ENCODE data around the gene FHL5.
A peak's percentile ranks its signal among the peaks of the same experiment; 100 is the strongest.
"Not testable (repeated sequence)": the region's sequence is repeated elsewhere in the genome, so short reads cannot be mapped to it uniquely, and the experiment has no call there.

FHL5 gene

DNA sequence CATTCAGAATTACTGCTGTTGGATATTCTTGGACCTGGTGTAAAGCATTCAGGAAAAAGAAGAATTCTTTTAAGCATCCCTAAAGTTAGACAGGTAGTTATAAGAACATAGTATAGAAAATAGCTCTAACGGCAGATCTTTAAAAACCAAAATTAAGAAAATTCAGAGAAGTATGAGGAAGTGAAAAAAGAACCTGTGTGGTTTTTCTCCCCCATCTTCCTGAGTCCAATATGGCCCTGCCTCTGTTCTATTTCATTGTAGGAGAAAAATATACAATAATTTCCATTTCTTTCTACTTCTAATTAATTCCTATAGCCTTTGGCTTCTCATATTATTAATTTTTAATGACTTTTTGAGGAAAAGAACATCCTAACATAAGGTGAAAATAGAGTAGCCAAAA is 47.1 kb downstream of the FHL5 start:
- no peak for DNase-seq (ENCODE audit: low spot score)

- DNase-seq (ENCODE audit: low spot score): no peak
Measured at GRCh38 chr6:96611342-96611991, 48.5 kb downstream of the FHL5 start.

DNA sequence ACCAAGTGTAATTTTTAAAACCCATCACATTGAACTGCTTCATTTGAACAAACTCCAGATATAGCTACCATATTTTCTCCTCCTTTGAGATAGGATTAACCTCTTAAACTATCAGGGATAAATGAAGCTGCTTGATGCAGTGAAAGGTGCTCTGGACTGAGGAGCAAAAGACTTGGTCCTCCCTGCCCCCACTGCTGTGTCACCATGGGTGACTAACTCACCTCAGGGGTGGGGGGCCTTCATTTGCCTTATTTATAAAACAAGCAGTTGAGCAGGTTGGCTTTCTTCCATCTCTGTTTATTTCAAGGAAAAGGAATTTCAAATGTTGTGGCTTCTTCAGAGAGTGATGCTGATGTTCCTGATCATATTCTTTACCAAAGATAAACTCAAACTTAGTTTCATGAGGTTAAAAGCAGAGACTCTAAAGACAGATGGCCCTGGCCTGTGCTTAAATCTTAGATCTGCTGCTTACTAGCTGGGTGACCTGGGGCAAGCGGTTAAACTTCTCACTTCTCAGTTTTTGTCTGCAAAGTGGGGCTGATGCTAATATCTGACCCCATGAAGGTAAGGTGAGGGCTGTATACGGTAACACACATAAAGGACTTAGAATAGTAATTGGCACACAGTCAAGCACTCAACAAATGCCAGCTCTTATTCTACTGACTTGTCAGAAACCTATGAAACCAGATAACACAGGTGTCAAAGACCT is 50.5 kb downstream of the FHL5 start:
- no peak for DNase-seq (ENCODE audit: low spot score)

DNA sequence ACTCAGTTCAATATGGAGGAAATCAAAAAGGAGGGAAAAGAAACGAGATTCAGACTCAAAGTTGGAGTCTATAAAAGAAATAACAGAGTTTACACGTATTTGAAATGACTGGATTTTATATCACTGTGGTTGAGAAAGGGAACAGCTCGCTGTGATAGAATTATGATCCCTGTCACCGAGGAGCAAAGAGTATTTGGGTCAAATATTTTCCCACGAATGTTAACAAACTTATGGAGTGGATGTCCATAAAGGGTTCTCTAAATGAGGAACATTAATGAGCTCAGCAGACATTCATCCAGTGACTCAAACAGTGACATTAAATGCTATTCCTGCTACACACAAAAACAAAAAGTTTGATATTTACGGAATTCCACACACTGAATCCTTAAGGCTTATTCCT is 57.9 kb downstream of the FHL5 start:
- no peak for DNase-seq (ENCODE audit: low spot score)

- DNase-seq (ENCODE audit: low spot score): no peak
Measured at GRCh38 chr6:96621983-96622382, 59.1 kb downstream of the FHL5 start.

DNA sequence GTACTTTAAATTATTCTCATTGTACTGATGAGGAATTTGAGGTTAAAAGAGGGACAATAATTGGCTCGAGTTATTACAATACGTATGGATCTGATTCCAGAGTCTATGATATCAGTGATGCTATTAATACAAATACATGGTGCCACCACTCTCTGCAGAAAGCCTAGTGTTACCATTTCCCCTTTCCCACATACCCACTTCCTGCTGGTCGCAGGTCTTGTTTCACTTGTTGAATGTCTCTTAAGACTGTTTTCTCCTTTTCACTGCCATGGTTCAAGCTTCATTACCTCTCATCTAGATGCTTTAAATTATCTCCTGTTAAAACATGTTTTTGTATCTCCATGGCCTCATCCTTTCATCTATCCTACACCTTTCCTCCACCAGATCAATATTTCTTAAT is 62.0 kb downstream of the FHL5 start:
- DNase-seq (ENCODE audit: low spot score): no peak

DNA sequence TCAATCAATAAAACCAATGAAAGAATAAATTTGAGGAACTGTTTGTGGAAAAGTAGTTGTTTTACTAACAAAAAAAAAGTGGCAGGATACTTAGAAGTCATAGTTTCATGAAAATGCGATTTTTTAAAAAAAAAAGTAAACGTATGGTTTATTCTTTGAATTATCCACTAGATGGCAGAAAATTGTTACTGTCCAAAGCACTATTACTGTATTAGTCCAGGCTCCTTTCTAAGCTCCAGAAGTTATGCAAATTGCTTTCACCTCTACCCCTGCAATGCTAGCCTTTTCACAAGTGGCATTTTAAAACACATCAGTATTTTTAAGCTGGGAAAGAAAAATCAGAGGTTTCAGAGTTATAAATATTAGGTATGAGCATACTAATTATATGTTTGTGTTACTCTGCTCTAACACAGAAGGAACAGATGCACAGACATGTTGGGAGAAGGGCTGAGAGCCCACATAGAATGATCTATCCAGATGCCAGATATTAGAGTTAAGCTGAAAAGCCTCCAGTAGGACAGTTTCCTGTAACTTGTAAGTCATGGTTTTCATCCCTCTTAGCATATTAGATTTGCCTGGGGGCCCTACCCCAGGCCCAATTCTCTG is 63.9 kb downstream of the FHL5 start:
- peak; percentile 18 for DNase-seq (ENCODE audit: low spot score)

DNA sequence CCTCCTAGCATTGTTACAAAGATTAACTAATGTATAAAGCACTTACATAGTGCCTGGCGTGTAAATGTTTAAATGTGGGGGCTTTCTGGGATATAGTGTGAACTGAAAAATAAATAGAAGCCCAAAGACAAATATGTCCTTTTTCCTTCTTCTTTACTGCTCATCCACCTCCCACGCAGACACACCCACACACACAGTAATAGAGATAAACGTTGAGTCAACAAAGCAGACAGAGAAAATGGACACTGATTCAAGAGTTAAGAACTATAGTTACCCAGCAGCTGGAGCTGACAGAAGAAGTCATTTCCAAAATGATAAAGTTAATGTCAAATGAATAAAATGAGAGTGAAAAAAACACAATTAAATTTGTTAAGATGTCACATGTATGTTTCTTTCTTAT is 68.3 kb downstream of the FHL5 start:
- no peak for DNase-seq (ENCODE audit: low spot score)

DNA sequence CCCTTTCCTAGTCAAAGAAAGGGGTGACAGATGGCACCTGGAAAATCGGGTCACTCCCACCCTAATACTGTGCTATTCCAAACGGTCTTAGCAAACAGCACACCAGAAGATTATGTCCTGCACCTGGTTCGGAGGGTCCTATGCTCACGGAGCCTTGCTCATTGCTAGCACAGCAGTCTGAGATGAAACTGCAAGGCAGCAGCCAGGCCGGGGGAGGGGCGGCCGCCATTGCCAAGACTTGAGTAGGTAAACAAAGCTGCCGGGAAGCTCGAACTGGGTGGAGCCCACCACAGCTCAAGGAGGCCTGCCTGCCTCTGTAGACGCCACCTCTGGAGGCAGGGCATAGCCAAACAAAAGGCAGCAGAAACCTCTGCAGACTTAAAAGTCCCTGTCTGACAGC is 75.1 kb downstream of the FHL5 start:
- not testable (repeated sequence) for DNase-seq (ENCODE audit: low spot score)

DNA sequence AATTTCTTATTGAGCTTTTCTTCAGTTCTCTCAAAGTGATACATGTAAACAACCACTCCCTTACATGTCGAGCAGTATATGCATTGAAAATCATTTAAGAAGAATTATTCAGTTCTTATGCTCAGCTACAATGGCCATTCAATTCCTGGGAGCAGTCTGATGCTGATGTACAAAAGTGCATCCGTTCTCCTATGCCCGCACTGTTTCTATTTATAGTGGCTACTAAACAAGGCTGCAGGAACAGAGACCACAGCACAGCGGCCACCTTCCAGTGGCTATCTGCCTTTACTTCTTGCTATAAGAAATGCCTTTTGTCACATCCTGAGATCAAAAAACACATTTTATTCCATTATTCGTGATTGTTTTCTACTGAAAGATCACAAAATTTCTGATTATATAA is 82.2 kb downstream of the FHL5 start:
- no peak for DNase-seq (ENCODE audit: low spot score)

- no peak for DNase-seq (ENCODE audit: low spot score)
Measured at GRCh38 chr6:96649926-96650325, 87.0 kb downstream of the FHL5 start.

DNA sequence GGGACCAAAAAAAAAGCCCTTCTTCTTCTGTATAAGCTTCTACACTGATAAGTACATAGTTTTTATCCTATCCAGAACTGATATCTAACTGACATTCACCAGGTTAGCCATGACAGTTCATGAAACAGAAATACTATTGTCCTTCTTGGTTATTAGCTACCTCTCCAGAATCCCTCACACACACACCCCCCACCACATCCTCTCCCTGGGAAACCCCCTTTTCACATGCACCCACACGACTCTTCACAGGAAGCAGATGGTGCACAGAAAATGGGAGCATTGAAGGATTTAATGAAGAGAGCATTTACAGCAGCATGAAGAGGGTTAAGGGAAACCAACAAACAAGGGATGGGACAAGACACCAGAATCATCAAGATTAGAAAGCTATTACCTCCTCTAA is 88.9 kb downstream of the FHL5 start:
- DNase-seq (ENCODE audit: low spot score): peak; percentile 6

DNA sequence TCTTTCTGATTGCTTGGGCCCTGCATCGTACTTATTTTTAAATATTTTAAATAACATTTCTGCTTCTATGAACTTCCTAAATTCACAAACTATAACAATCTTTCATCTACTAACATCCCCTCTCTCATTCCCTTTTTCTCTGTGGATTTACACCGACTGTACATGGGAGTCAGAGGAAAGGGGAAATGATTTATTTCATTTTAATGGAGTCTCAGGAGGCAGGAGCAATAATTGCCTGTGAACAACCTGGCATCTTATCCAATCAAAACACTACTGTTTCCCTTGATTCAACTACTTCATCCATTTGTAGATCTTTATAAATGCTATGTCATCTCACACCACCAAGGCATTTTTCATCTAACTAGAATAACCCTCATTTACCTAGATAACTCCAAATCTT is 89.6 kb downstream of the FHL5 start:
- DNase-seq (ENCODE audit: low spot score): no peak

DNA sequence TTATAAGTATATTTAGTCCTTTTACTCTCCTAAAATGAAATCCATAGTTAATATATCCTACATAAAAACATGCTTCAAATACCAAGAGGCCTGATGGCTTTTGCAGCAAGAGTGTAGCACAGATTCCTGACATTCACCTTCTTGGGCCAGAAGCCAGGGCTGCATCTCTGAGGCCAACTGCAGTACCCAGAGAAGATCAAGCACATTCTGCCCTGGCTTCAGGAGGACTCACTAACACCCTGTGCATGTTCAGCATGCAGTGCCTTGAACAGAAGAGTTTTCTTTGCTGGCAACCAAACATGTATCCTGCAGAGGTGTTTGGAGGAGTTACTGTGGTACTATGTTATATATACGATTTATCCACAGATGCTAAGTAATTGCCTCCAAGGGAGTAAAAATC is 90.3 kb downstream of the FHL5 start:
- no peak for DNase-seq (ENCODE audit: low spot score)

GRCh38 chr6:96656567-96656966 is 93.6 kb downstream of the FHL5 start:
- DNase-seq (ENCODE audit: low spot score): no peak

DNA sequence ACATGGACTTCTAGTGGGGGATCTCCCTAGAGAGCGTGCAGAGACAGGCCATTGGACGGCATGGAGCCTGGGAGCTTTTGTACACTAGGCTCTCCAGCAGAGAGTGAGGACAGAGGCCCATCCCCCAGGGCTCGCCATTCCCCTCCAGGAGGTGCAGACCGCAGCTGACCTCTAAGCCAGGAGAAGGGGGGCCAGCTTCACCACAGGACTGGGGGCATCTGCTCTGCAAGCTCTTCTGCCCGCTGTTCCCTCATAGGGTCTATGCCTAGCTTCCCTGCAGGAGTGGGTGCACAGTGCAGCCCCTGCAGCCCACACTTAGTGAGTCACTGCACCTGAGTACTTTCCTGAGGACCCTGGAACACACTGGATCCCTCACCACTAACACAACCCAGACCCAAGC is 94.4 kb downstream of the FHL5 start:
- no peak for DNase-seq (ENCODE audit: low spot score)

DNA sequence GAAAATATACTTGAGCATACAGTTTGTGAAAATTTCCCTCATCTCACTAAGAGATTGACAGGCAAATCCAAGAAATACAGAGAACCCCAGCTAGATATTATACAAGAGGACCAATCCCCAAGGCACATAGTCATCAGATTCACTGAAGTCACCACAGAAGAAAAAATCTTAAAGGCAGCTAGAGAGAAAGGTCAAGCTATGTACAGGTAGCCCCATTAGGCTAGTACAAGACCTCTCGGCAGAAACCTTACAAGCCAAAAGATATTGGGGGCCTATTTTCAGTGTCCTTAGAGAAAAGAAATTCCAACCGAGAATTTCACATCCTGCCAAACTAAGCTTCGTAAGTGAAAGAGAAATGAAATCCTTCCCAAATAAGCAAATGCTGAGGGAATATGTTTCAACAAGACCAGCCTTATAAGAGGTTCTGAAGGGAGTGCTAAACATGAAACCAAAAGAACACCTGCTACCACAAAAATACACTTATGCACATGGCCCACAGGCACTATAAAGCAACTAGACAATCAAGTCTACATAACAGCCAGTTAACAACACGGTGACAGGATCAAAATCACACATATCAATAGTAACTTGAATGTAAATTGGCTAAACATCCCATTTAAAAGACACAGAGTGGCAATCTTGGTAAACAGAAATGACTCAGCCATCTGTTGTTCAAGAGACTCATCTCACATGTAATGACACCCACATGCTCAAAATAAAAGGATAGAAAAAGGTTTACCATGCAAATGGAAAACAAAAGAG is 96.3 kb downstream of the FHL5 start:
- peak; percentile 3 for DNase-seq (ENCODE audit: low spot score)

Measured in activated CD4-positive, alpha-beta T cell treated with anti-CD3 and anti-CD28 coated beads, Interleukin-2, Interleukin-4, amounts not matched to agents 100 ng/mL and 50 ng/mL, durations not matched to agents 16 hours and 8 hours (primary cell).